Muscle of back (tissue), 11 donors: ENCODE results near the gene BPIFB6. TPM values are rescaled to one million over a fixed set of nuclear protein-coding genes. Genes with fewer than 3 reads are reported as not detected.
"Not testable (repeated sequence)": the region's sequence is repeated elsewhere in the genome, so short reads cannot be mapped to it uniquely, and the experiment has no call there.

Experiments
- DNase-seq, 3 donors: peaks; one replicate each; pipeline versions ENCODE4 v3.0.0 to v3.0.0-alpha.2; 2013
- polyA plus RNA-seq, 10 donors: library from polyadenylated mRNA; unstranded; fragments of 120-200 nt; gene quantifications; one replicate each; pipeline ENCODE4 v1.2.1, GENCODE V29; 2013; ENCODE audit not compliant: insufficient read length in 10 of 10

BPIFB6 gene
- polyA plus RNA-seq, 10 donors, result not detected

GRCh38 chr20:33027769-33028751 is 3.4 kb upstream of the BPIFB6 start:
- DNase-seq, result no peak

GRCh38 chr20:33028875-33029274 is 2.6 kb upstream of the BPIFB6 start:
- no peak for DNase-seq

DNA sequence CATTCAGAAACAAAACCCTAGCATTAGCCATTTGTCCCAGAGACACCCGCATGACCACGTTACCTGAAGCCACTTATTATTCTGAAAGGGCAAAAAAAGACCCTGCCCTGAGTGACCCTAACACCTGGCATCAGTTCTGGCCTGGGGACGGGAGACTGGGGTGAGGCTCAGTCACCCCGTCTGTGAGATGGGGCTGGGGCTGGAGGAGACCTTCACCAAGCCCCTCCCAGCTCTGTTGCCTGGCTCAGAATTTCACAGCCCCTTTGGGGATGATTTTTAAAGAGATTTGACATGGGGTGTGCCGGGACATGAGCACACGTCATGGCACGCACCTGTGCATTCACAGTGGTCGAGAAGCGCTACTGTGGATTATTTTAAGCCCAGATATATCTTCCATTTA is 1.4 kb upstream of the BPIFB6 start:
- no peak for DNase-seq

DNA sequence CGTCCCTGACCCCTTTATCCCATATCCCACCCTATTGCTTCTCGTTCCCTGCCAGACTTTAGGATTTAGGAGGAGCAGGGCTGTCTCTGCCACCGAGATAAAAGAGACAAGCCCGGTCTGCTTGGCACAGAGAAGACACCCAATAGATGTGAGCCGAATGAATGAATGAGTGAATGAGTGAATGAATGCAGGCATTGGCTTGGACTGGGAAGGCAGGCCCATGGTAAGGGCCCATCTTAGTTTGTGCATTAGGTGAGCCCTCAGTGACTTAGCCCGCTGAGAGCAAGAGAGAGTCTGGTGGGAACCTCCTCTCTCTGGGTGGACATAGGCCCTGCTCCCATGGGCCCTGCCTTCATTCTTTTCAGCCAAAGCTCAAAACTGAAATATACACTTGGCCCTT is 879 bp upstream of the BPIFB6 start:
- DNase-seq, result no peak

DNA sequence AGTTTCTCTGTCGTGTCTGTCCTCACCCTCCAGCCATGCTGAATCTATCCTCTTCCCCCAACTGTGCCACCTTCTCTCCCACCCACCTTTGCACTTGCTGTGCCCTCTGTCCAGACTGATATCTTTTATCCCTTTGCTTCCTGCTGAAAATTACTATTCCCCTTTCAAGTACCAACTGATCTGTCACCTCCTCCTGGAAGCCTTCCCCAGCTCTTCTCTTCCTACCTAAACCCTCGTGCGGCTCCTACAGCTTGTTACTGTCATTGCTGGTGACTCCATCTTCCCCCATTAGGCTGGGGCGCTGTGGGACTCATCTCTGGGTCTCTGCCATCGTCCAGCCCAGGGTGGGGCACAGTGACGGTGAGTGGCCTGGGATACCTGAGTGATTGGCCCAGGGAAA is 1.1 kb downstream of the BPIFB6 start:
- DNase-seq, result no peak

DNA sequence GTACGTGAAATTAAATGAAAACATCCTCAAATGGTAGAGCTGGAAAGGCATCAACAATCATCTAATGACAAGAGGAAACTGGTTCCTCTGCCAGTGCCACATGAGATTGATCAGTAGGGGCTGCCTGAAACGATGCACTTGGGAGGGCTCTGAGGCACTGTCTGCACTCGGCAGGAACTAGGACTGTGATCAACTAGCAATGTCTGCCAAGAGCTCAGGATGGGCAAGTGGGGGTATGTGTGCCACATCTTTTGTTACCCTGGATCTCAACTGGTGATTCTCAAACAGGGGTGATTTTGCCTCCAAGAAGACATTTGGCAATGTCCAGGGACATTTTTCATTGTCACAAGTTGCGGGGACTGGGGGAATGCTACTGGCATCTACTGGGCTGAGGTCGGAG is 1.9 kb downstream of the BPIFB6 start:
- no peak for DNase-seq

- DNase-seq, result no peak
Measured at GRCh38 chr20:33034115-33034514, 2.7 kb downstream of the BPIFB6 start.

DNA sequence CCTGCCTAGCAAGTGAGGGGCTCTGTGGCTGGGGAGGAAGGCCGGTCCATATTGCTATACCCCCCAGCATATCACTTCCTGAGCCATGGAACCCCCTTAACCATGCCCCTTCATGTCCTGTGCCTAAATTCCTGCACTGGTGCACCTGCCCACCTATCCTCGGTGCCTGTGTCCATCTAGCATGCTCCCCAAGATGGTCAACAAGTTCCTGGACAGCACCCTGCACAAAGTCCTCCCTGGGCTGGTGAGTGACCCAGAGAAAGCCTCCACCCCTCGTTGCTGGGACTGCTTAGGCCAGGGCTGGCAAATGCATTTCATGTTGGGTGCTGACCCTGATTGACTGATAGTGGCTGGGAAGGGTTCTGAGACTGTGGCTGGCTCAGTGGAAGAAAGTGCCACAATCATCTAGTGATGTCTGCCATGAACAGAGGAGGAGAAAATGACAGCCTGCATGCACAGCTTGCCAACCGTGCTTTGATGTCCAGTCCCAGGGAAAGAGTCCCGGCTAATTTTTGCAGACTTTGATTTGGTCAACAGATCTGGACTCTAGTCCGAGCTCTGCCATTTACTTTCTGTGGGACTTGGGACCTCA is 3.5 kb downstream of the BPIFB6 start:
- DNase-seq, result no peak

- no peak for DNase-seq
Measured at GRCh38 chr20:33037456-33037855, 6.0 kb downstream of the BPIFB6 start.

- no peak for DNase-seq
Measured at GRCh38 chr20:33038243-33038642, 6.8 kb downstream of the BPIFB6 start.

- no peak for DNase-seq
Measured at GRCh38 chr20:33042430-33042829, 11.0 kb downstream of the BPIFB6 start.

GRCh38 chr20:33042983-33043730 is 11.7 kb downstream of the BPIFB6 start:
- no peak for DNase-seq

DNA sequence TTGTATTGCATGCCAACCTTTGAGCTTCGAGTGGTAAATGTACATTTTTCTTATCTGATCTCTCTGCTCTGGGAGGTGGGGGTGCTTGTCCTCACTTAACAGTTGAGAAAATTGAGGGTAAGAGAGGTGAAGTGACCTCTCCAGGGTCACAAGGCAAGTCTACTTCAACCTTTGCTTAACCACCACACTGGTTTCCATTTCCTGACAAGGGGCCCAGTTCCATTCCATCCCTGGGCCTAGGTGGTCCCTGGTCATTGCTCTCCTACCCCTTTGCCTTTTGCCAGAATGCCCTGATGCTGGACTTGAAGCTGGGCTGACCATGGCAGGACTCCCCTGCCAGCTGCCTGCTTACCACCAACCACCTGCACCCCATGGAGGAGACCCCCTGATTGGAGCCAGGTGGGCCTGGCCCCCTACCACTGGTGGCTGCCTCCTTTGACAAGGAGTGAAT is 12.3 kb downstream of the BPIFB6 start:
- DNase-seq, result no peak

DNA sequence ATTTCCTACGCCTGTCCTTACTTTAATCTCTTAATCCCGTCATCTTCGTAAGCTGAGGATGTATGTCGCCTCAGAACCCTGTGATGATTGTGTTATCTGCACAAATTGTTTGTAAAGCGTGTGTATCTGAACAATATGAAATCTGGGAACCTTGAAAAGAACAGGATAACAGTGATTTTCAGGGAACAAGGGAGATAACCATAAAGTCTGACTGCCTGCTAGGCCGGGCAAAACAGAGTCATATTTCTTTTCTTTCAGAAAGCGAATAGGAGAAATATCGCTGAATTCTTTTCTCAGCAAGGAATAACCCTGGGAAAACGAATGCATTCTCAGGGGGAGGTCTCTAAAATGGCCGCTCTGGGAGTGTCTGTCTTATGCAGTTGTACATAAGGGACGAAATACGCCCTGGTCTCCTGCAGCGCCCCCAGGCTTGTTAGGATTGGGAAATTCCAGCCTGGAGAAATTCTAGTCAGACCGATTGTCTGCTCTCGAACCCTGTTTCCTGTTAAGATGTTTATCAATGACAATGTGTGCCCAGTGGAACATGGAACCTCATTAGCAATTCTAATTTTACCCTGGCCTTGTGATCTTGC is 13.8 kb downstream of the BPIFB6 start:
- not testable (repeated sequence) for DNase-seq

- no peak for DNase-seq
Measured at GRCh38 chr20:33046412-33046811, 15.0 kb downstream of the BPIFB6 start.

GRCh38 chr20:33051333-33051732 is 19.9 kb downstream of the BPIFB6 start:
- DNase-seq, result no peak

DNA sequence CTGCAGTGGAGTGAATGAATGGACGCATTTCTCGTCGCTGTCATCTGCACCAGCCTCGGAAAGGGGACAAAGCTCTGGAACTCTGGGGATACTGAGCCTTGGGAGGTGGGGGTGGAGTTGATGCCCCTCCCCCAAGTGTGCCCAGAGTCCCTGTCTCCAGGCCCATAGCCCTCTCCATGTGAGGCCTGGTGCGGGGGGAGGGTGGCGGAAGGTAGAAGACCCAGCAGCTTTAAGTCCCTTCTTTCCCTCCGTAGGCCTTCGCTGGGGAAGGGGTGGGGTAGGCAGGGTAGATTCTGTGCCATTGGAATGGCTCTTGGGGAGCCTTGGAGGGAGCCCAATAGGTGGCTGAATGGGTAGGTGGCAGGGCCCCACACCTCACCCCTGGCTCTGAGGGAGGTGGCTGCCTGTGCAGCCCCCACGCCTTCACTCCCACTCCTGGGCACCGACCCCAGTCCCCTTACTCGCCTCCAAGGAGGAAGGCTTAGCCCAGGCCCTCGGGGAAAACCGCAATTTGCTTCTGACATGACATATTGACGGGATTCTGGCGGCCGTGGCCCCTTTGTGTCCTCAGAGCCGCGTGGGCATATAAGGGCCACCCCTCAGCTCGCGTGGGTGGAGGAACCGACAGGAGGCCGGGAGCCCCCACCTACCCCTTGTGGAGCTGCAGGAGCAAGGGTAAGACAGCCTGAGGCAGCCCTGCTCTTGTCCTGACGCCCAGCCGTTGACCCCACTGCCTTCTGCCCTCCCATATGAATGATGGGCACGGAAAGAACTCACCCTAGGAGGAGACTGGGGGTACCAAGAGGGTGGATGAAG is 22.1 kb downstream of the BPIFB6 start, which contains the start of gene BPIFB3:
Gene BPIFB3, plus strand, starts transcription at position 613 of the 816 bp plus-strand sequence. CDS start 1,533 bp downstream, outside the sequence.
- DNase-seq, result no peak

GRCh38 chr20:33054381-33054780 is 22.9 kb downstream of the BPIFB6 start:
- no peak for DNase-seq

GRCh38 chr20:33054791-33055190 is 23.3 kb downstream of the BPIFB6 start:
- no peak for DNase-seq

- DNase-seq, result no peak
Measured at GRCh38 chr20:33059136-33059535, 27.7 kb downstream of the BPIFB6 start.
